Measurements from ENCODE around the gene TJP1.
"Not testable (repeated sequence)": the region's sequence is repeated elsewhere in the genome, so short reads cannot be mapped to it uniquely, and the experiment has no call there.

Gene TJP1

GRCh38 chr15:29712149-29712885, 110.0 kb downstream of the TJP1 start:
- peaks cover 94% of the 10 kb centered on the region for H3K36me3 ChIP-seq (ENCODE audit: insufficient read depth, low read depth, low read length)
- no peak overlapping the region for H3K9ac ChIP-seq (ENCODE audit: low read depth, low read length)
- no peak overlapping the region for H3K27ac ChIP-seq (ENCODE audit: low read length)
- H3K4me3 ChIP-seq (ENCODE audit: low read length): no peak overlapping the region
- no peaks in the 10 kb centered on the region for H3K27me3 ChIP-seq (ENCODE audit: insufficient read depth, low read length)
- H3K9me3 ChIP-seq (ENCODE audit: insufficient read depth, low read depth, low read length): no peaks in the 10 kb centered on the region
- no peaks in the 10 kb centered on the region for H3K4me1 ChIP-seq (ENCODE audit: insufficient read depth, low read length)

GRCh38 chr15:29711531-29711930, 110.7 kb downstream of the TJP1 start:
- no peak overlapping the region for H3K4me3 ChIP-seq (ENCODE audit: low read length)
- peaks cover 94% of the 10 kb centered on the region for H3K36me3 ChIP-seq (ENCODE audit: insufficient read depth, low read depth, low read length)

DNA sequence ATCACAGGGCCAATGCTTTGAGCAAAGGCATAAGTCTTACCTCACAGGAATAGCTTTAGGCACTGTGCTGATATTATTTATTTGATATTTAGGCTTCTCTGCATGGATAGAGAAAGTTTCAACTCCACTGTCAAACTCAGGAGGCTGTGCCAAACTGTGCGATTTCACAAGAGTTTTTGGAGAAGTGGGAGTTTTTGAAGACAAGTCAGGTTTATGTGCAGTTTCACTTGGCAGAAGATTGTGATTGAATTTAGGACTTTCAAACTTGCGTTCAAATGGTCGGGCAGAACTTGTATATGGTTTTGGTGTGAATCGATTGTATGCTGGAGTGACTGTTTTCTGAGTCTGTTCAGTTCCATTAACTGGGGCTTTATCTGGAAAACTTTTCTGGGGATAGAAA, 113.7 kb downstream of the TJP1 start:
- H3K4me1 ChIP-seq (ENCODE audit: insufficient read depth, low read length): no peaks in the 10 kb centered on the region
- peaks cover 100% of the 10 kb centered on the region for H3K36me3 ChIP-seq (ENCODE audit: insufficient read depth, low read depth, low read length)
- H3K27ac ChIP-seq (ENCODE audit: low read length): no peak overlapping the region
- no peak overlapping the region for H3K4me3 ChIP-seq (ENCODE audit: low read length)
- H3K27me3 ChIP-seq (ENCODE audit: insufficient read depth, low read length): no peaks in the 10 kb centered on the region
- no peak overlapping the region for H3K9ac ChIP-seq (ENCODE audit: low read depth, low read length)
- no peaks in the 10 kb centered on the region for H3K9me3 ChIP-seq (ENCODE audit: insufficient read depth, low read depth, low read length)

More at GRCh38 chr15:29711531-29711930, 110.7 kb downstream of the TJP1 start:
- Histone ChIP-seq H3K27ac (ENCODE audit: low read length) (no peak overlapping the region), H3K9me3 (ENCODE audit: insufficient read depth, low read depth, low read length) (no peaks in the 10 kb centered on the region), H3K4me1 (ENCODE audit: insufficient read depth, low read length) (no peaks in the 10 kb centered on the region), H3K9ac (ENCODE audit: low read depth, low read length) (no peak overlapping the region), H3K27me3 (ENCODE audit: insufficient read depth, low read length) (no peaks in the 10 kb centered on the region)

DNA sequence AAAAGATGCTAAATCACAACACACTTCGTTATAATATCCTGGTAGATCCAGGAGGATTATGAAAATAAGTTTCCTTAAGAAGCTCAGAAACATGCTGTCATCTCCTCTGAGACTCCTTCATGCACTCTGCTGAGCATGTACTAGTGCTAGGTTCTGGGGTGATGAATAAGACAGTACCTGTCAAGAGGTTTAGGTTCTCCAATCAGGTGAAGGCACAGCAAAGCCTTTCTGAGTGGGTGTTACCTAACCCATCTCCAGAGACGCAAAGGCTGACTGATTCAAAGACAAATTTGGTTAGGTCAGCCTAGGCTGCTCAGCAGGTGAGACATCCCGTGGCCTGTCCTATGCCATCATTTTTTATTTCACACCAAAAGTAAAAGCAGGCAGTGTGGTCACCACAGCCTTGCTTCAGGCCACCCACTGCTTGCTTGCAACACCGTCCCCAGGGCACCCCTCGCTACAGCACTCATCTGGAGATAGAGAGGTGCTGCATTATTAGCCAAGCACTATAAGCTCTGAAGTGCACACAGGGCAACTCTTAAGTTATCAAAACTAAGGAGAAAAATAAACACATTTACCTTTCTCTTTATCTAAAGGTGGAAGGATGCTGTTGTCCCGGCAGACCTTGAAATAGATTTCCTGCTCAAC, 117.2 kb downstream of the TJP1 start:
- peaks cover 100% of the 10 kb centered on the region for H3K36me3 ChIP-seq (ENCODE audit: insufficient read depth, low read depth, low read length)
- H3K27me3 ChIP-seq (ENCODE audit: insufficient read depth, low read length): no peaks in the 10 kb centered on the region
- no peak overlapping the region for H3K4me3 ChIP-seq (ENCODE audit: low read length)

DNA sequence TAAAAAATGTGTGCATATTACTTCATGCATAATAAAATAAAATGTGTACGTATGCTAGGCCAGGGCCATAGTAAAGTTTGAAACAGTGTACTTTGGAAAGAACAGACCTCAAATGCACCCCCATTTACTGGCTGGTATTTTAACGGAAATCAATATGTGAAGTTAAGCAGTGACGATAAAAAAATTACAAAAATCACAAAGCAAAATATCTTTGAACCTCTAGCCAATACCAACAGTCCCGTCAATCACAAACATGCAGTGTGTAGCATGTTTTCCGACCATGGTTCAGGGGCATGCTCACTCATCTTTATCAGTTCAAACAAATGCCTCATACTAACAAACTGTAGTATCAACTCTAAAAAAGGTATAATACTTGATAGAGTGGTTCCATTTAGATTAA, 121.1 kb downstream of the TJP1 start:
- H3K36me3 ChIP-seq (ENCODE audit: insufficient read depth, low read depth, low read length): peaks cover 73% of the 10 kb centered on the region
- no peaks in the 10 kb centered on the region for H3K4me1 ChIP-seq (ENCODE audit: insufficient read depth, low read length)

More for the DNA sequence above, 117.2 kb downstream of the TJP1 start:
- no peaks in the 10 kb centered on the region for H3K4me1 ChIP-seq (ENCODE audit: insufficient read depth, low read length)
- H3K9me3 ChIP-seq (ENCODE audit: insufficient read depth, low read depth, low read length): no peaks in the 10 kb centered on the region
- no peak overlapping the region for H3K9ac ChIP-seq (ENCODE audit: low read depth, low read length)
- H3K27ac ChIP-seq (ENCODE audit: low read length): no peak overlapping the region

DNA sequence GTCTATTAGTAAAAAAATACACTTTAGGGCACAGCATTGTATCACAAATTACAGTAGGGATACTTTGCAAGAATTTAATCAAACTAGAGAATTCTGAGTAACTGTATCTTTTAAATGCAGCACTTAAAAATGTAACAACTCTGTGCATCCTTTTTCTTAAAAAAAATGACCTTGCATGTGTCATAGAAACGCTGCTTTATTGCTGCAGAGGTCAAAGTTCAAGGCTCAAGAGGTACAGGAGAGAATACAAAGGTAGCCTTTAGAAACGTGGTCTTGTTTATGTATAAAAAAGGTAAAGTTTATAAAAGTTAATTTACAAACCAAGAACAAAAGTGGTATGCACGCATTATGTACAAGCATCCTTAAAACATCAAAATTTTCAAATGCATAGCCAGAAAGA, 122.0 kb downstream of the TJP1 start:
- Histone ChIP-seq H3K27me3 (ENCODE audit: insufficient read depth, low read length) (no peaks in the 10 kb centered on the region), H3K27ac (ENCODE audit: low read length) (no peak overlapping the region), H3K9ac (ENCODE audit: low read depth, low read length) (no peak overlapping the region), H3K4me1 (ENCODE audit: insufficient read depth, low read length) (no peaks in the 10 kb centered on the region), H3K4me3 (ENCODE audit: low read length) (no peak overlapping the region), H3K36me3 (ENCODE audit: insufficient read depth, low read depth, low read length) (peaks cover 65% of the 10 kb centered on the region), H3K9me3 (ENCODE audit: insufficient read depth, low read depth, low read length) (no peaks in the 10 kb centered on the region)

More for the DNA sequence above, 121.1 kb downstream of the TJP1 start:
- Histone ChIP-seq H3K27me3 (ENCODE audit: insufficient read depth, low read length) (no peaks in the 10 kb centered on the region), H3K4me3 (ENCODE audit: low read length) (no peak overlapping the region), H3K9ac (ENCODE audit: low read depth, low read length) (no peak overlapping the region), H3K9me3 (ENCODE audit: insufficient read depth, low read depth, low read length) (no peaks in the 10 kb centered on the region), H3K27ac (ENCODE audit: low read length) (no peak overlapping the region)

DNA sequence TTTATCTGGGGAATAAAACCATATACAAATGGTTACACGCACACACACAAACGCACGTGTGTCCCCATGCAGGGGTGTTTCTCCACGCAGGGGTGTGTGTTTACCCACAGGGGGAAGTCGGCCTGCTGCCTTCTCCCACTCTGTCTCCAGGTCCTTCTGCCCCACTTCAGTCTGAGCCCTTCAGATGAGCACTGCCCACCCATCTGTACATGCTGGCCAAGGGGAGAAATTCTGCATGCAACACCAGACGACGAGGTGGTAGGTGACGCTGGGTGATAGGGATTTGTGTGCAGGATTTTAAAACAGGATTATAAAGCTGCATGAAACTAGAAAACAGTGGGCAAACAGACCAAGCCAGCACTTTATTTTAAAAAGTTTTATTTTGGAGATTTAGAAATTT, 122.5 kb downstream of the TJP1 start:
- no peaks in the 10 kb centered on the region for H3K4me1 ChIP-seq (ENCODE audit: insufficient read depth, low read length)
- no peak overlapping the region for H3K4me3 ChIP-seq (ENCODE audit: low read length)
- no peaks in the 10 kb centered on the region for H3K27me3 ChIP-seq (ENCODE audit: insufficient read depth, low read length)
- H3K9ac ChIP-seq (ENCODE audit: low read depth, low read length): no peak overlapping the region
- peaks cover 60% of the 10 kb centered on the region for H3K36me3 ChIP-seq (ENCODE audit: insufficient read depth, low read depth, low read length)
- no peak overlapping the region for H3K27ac ChIP-seq (ENCODE audit: low read length)
- no peaks in the 10 kb centered on the region for H3K9me3 ChIP-seq (ENCODE audit: insufficient read depth, low read depth, low read length)

DNA sequence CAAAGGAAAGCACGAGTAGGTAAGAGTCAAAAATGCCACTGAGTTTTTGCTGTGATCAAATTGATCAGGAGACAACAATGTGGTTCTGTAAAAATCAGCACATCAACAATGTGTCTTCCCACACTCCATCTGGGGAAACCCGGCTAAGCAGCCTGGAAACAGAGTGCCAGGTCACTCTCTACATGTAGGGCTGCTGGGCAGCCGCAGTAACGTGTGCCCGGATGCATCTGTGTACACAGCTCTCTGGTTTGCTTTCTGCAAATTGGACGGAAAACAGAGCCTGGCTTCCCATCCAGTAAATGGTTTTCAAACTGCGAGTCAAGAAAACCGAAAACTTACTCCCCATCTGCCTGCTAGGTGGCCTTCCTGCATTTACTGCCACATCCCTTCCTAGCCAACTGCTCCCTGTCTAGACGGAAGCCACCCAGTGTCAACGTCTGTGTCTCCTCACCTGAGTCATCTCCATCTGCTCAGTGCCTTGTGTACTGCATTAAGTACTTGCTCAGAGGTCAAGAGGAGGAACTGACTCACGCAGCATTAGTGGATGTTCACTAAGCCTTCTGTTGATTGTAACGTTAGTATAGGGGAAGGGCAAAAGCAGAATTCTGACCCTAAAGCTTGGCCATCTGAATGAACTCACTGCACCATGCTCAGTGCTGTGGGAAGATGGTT, 124.1 kb downstream of the TJP1 start:
- H3K4me3 ChIP-seq (ENCODE audit: low read length): no peak overlapping the region
- H3K4me1 ChIP-seq (ENCODE audit: insufficient read depth, low read length): no peaks in the 10 kb centered on the region
- no peak overlapping the region for H3K9ac ChIP-seq (ENCODE audit: low read depth, low read length)
- peaks cover 43% of the 10 kb centered on the region for H3K36me3 ChIP-seq (ENCODE audit: insufficient read depth, low read depth, low read length)
- no peak overlapping the region for H3K27ac ChIP-seq (ENCODE audit: low read length)
- no peaks in the 10 kb centered on the region for H3K9me3 ChIP-seq (ENCODE audit: insufficient read depth, low read depth, low read length)
- H3K27me3 ChIP-seq (ENCODE audit: insufficient read depth, low read length): no peaks in the 10 kb centered on the region

GRCh38 chr15:29696950-29697738, 125.1 kb downstream of the TJP1 start:
- H3K27me3 ChIP-seq (ENCODE audit: insufficient read depth, low read length): no peaks in the 10 kb centered on the region
- no peaks in the 10 kb centered on the region for H3K4me1 ChIP-seq (ENCODE audit: insufficient read depth, low read length)
- no peaks in the 10 kb centered on the region for H3K9me3 ChIP-seq (ENCODE audit: insufficient read depth, low read depth, low read length)
- H3K4me3 ChIP-seq (ENCODE audit: low read length): no peak overlapping the region
- no peak overlapping the region for H3K27ac ChIP-seq (ENCODE audit: low read length)
- H3K9ac ChIP-seq (ENCODE audit: low read depth, low read length): no peak overlapping the region
- H3K36me3 ChIP-seq (ENCODE audit: insufficient read depth, low read depth, low read length): peaks cover 33% of the 10 kb centered on the region

GRCh38 chr15:29696506-29696905, 125.8 kb downstream of the TJP1 start:
- H3K9me3 ChIP-seq (ENCODE audit: insufficient read depth, low read depth, low read length); H3K27ac ChIP-seq (ENCODE audit: low read length); H3K4me1 ChIP-seq (ENCODE audit: insufficient read depth, low read length); H3K27me3 ChIP-seq (ENCODE audit: insufficient read depth, low read length); H3K4me3 ChIP-seq (ENCODE audit: low read length); H3K9ac ChIP-seq (ENCODE audit: low read depth, low read length): not testable (repeated sequence)
- H3K36me3 ChIP-seq (ENCODE audit: insufficient read depth, low read depth, low read length): peaks cover 27% of the 10 kb centered on the region

DNA sequence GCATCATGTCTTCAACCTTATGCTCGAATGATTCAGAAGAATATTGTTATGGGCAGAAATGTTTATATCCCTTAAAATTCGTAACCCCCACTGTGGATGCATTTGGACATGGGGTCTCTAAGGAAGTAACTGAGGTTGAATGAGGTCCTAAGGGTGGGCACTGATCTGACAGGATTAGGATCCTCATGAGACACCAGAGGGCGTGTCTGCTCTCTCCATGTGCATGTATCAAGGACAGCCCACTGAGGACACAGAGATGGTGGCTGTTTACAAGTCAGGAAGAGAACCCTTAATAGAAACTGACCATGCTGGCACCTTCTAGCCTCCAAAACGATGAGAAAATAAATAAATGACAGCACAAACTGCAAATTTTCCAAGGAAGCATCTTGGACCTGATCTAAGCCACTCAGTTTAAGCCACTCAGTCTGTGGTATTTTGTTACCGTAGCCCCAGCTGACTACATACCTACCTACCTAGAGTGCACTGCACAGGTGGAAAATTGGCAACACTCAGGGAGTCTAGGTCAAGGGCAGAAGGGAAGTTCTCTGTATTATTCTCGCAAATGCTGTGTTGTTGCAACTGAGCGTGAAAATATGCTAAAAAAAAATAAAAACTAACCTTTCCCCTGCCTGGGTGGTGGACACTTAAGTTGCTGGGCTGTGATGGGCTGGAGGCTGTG, 126.6 kb downstream of the TJP1 start:
- H3K27ac ChIP-seq (ENCODE audit: low read length): no peak overlapping the region
- H3K4me1 ChIP-seq (ENCODE audit: insufficient read depth, low read length): no peaks in the 10 kb centered on the region

More for the DNA sequence above, 126.6 kb downstream of the TJP1 start:
- Histone ChIP-seq H3K36me3 (ENCODE audit: insufficient read depth, low read depth, low read length) (peaks cover 18% of the 10 kb centered on the region), H3K27me3 (ENCODE audit: insufficient read depth, low read length) (no peaks in the 10 kb centered on the region), H3K9me3 (ENCODE audit: insufficient read depth, low read depth, low read length) (no peaks in the 10 kb centered on the region), H3K4me3 (ENCODE audit: low read length) (no peak overlapping the region), H3K9ac (ENCODE audit: low read depth, low read length) (no peak overlapping the region)
